GM12878 (cell line): ENCODE results near the gene KIAA1671. TPM values are rescaled to one million over a fixed set of nuclear protein-coding genes. Genes with fewer than 3 reads are reported as not detected.

Experiments used
- ATAC-seq: fragments of 200-7000 bp; cut with Tn5 transposase; 3 replicates; pipeline ENCODE4 v1.9.1; 2020; ENCODE audit warnings: mild to moderate bottlenecking, moderate library complexity
- BruUV-seq: library from RNA; stranded (reverse); fragments of 400-500 nt; replicated peaks from 2 replicates; lab custom pipeline; 2021; lab: Mats Ljungman, UMichigan
- CTCF ChIA-PET: fragments of 300-600 bp; sonication (Branson Sonifier 250); formaldehyde crosslinking; extraction: SDS; loops from one replicate; lab custom pipeline; 2021; ENCODE audit warnings: inconsistent platforms; lab: Yijun Ruan, JAX
- POLR2A ChIA-PET: fragments of 350-600 bp; formaldehyde crosslinking; extraction: SDS; loops from one replicate; lab custom pipeline; 2021; ENCODE audit warnings: inconsistent platforms; lab: Charles Lee
- RAD21 ChIA-PET: fragments of 300-600 bp; sonication (Branson Sonifier 250); formaldehyde crosslinking; loops from one replicate; lab custom pipeline; 2023; ENCODE audit warnings: antibody characterized with exemption; ENCODE audit not compliant: unreplicated experiment; lab: Charles Lee
- SMC1A ChIA-PET: fragments of 300-600 bp; sonication (Branson Sonifier 250); formaldehyde crosslinking; loops from one replicate; lab custom pipeline; 2023; ENCODE audit not compliant: unreplicated experiment, uncharacterized antibody; lab: Charles Lee
- DNase-seq: peaks from one replicate; pipeline ENCODE4 v3.0.0-alpha.2; 2011; ENCODE audit warnings: low read depth, low spot score
- FAIRE-seq: peaks from 3 replicates; lab custom pipeline; 2011; peaks lifted over from hg19 to GRCh38; lab: Jason Lieb, UNC
- H2AFZ ChIP-seq: 2 replicates; pipeline ENCODE4 v1.6.0; 2011; ENCODE audit warnings: low read depth, low read length, control low read depth; ENCODE audit not compliant: control insufficient read depth
- H3K27ac ChIP-seq: 2 replicates; pipeline ENCODE4 v1.5.1; 2011; ENCODE audit warnings: control low read depth; ENCODE audit not compliant: control insufficient read depth, insufficient read depth
- H3K27me3 ChIP-seq, 2 experiments: replicated peaks in 1 of 2; 2 replicates each; pipeline versions ENCODE4 v1.6.0 to v1.6.1; 2011; ENCODE audit warnings: low read length in 1 of 2; ENCODE audit not compliant: control insufficient read depth in 2 of 2, insufficient read depth in 2 of 2
- H3K36me3 ChIP-seq, 2 experiments: 2 replicates each; pipeline ENCODE4 v1.5.1; 2011; ENCODE audit warnings: low read length in 1 of 2; ENCODE audit not compliant: control insufficient read depth in 2 of 2, insufficient read depth in 2 of 2
- H3K4me1 ChIP-seq: 2 replicates; pipeline ENCODE4 v1.6.1; 2011; ENCODE audit warnings: mild to moderate bottlenecking, low read length, moderate library complexity, mixed read lengths; ENCODE audit not compliant: control insufficient read depth, insufficient read depth
- H3K4me2 ChIP-seq: 2 replicates; pipeline ENCODE4 v1.6.0; 2011; ENCODE audit warnings: control low read depth; ENCODE audit not compliant: control insufficient read depth, insufficient read depth
- H3K4me3 ChIP-seq: fragments of 200-600 bp; sonication (generic); 2 replicates; pipeline ENCODE4 v1.5.1; 2016
- H3K79me2 ChIP-seq: 2 replicates; pipeline ENCODE4 v1.6.0; 2011; ENCODE audit warnings: low read length; ENCODE audit not compliant: control insufficient read depth, insufficient read depth
- H3K9ac ChIP-seq: 2 replicates; pipeline ENCODE4 v1.8.0; 2011; ENCODE audit warnings: low read length, control low read depth, mixed read lengths; ENCODE audit not compliant: control insufficient read depth, insufficient read depth
- H3K9me3 ChIP-seq: replicated peaks from 3 replicates; pipeline ENCODE4 v1.5.1; 2011; ENCODE audit warnings: mild to moderate bottlenecking, low read length; ENCODE audit not compliant: control insufficient read depth, insufficient read depth
- H4K20me1 ChIP-seq: 2 replicates; pipeline ENCODE4 v1.6.0; 2011; ENCODE audit not compliant: control insufficient read depth, insufficient read depth
- CTCF ChIP-seq, 3 experiments: IDR thresholded peaks in 2 of 3; conservative IDR thresholded peaks in 1 of 3; 2 replicates each; pipeline ENCODE4 v1.5.1; 2011; ENCODE audit warnings: low read depth in 3 of 3, low read length in 3 of 3, mild to moderate bottlenecking in 3 of 3, control low read depth in 2 of 3, moderate library complexity in 2 of 3, inconsistent platforms in 1 of 3, mixed read lengths in 1 of 3; ENCODE audit not compliant: control insufficient read depth in 2 of 3, insufficient read depth in 1 of 3; ENCODE audit errors: extremely low read depth in 1 of 3
- CUX1 ChIP-seq: IDR thresholded peaks from 2 replicates; pipeline ENCODE4 v1.6.1; 2012; ENCODE audit warnings: improper control_type of control experiment, low read depth, low read length; ENCODE audit not compliant: insufficient replicate concordance
- FOS ChIP-seq: IDR thresholded peaks from 3 replicates; pipeline ENCODE4 v1.6.1; 2011; ENCODE audit warnings: borderline replicate concordance; ENCODE audit not compliant: insufficient read length; ENCODE audit errors: extremely low read depth
- HDAC6 ChIP-seq: fragments of 200-600 bp; sonication (generic); IDR thresholded peaks from one replicate; pipeline ENCODE4 v1.8.0; 2017; ENCODE audit warnings: antibody characterized with exemption; ENCODE audit not compliant: unreplicated experiment
- IKZF1 ChIP-seq: fragments of 450-650 bp; conservative IDR thresholded peaks from 2 replicates; pipeline ENCODE4 v1.6.1; 2017; ENCODE audit warnings: antibody characterized with exemption, mild to moderate bottlenecking
- KLF5 ChIP-seq: fragments of 450-650 bp; IDR thresholded peaks from 2 replicates; pipeline ENCODE4 v1.6.1; 2014; ENCODE audit warnings: mild to moderate bottlenecking; ENCODE audit not compliant: partially characterized antibody
- MAX ChIP-seq: IDR thresholded peaks from 2 replicates; pipeline ENCODE4 v1.6.1; 2012; ENCODE audit warnings: low read depth, low read length, improper control_type of control experiment
- MYB ChIP-seq: fragments of 150-350 bp; IDR thresholded peaks from 2 replicates; pipeline ENCODE4 v1.6.1; 2014; ENCODE audit warnings: mild to moderate bottlenecking, low read depth, low read length, borderline replicate concordance
- PAX5 ChIP-seq: IDR thresholded peaks from 2 replicates; pipeline ENCODE4 v1.6.1; 2011; ENCODE audit warnings: low read depth, low read length, borderline replicate concordance
- REST ChIP-seq: IDR thresholded peaks from 2 replicates; pipeline ENCODE4 v1.6.1; 2012; ENCODE audit warnings: mild to moderate bottlenecking, low read depth, low read length
- SMARCA5 ChIP-seq: fragments of 450-650 bp; IDR thresholded peaks from 2 replicates; pipeline ENCODE4 v1.6.1; 2017; ENCODE audit warnings: mild to moderate bottlenecking
- STAT1 ChIP-seq: fragments of 450-650 bp; conservative IDR thresholded peaks from 2 replicates; pipeline ENCODE4 v1.6.1; 2014; ENCODE audit warnings: antibody characterized with exemption, mild to moderate bottlenecking
- SUPT20H ChIP-seq: IDR thresholded peaks from 2 replicates; pipeline ENCODE4 v1.6.1; 2011; ENCODE audit warnings: low read depth, mild to moderate bottlenecking, low read length, moderate library complexity, borderline replicate concordance; ENCODE audit not compliant: control insufficient read depth
- WGBS: methylation state at CpG from one replicate; pipeline ENCODE4 v1.1.6; 2016; ENCODE audit warnings: low lambda C conversion rate; ENCODE audit not compliant: insufficient replicate concordance, insufficient coverage; ENCODE audit errors: missing lambda C conversion rate; 5-methylcytosine and 5-hydroxymethylcytosine counted together
- in situ Hi-C: fragments of 300-500 bp; cut with MboI; formaldehyde crosslinking; loops from 9 replicates; pipeline ENCODE4 v1.14.3; 2018; ENCODE audit warnings: mixed read lengths
- intact Hi-C: fragments of 100-400 bp; cut with micrococcal nuclease; formaldehyde crosslinking; loops from one replicate; pipeline ENCODE4 v1.14.2; 2022; ENCODE audit not compliant: unreplicated experiment
- polyA plus RNA-seq, 11 experiments: library from polyadenylated mRNA; depleted of rRNA in 4 of 11; unstranded in 6 of 11; stranded (reverse) in 5 of 11; fragments of >200 nt; fragmentation: Nextera tagmentation in 4 of 11; fragmentation: Illumina TruSeq in 1 of 11; extraction: Ambion mirVana in 4 of 11; extraction: Trizol in 1 of 11; gene quantifications; 1 replicate in 1 of 11; 2 replicates in 10 of 11; pipeline versions ENCODE4 v1.2.1 to v1.2.3, GENCODE V29; 2011 to 2016; ENCODE audit warnings: inconsistent platforms in 2 of 11, missing spikeins in 2 of 11, low read depth in 1 of 11
- total RNA-seq, 4 experiments: library from RNA; depleted of rRNA in 3 of 4; stranded (reverse); fragments of >200 nt in 3 of 4; fragmentation: Illumina TruSeq in 1 of 4; extraction: Trizol in 1 of 4; gene quantifications; 2 replicates each; pipeline versions ENCODE4 v1.2.1 to v1.2.3, GENCODE V29; 2013 to 2021

Gene KIAA1671
- total and polyA plus RNA-seq, 10 of the 15 experiments (the other 5 are each of a cell fraction or from before 2014, with no cell fraction given), result 0.05 to 2.7 (median 0.33) TPM

- no peak for FAIRE-seq
- H3K36me3 ChIP-seq, result no peaks in the 10 kb centered on the region
- no peak overlapping the region for H3K4me2 ChIP-seq
- no peak overlapping the region for H2AFZ ChIP-seq
- no peak overlapping the region for H3K4me3 ChIP-seq
- 19% methylated on average over 4 of the region's 4 CpGs for WGBS
- no peak overlapping the region for H3K27ac ChIP-seq
- ChIA-PET CTCF (no interaction called here), POLR2A (interaction anchor here (0.5 kb wide), 1 partner anchor 343 kb away, joined by 4 read pairs; no protein-coding TSS in a partner anchor), RAD21 (no interaction called here), SMC1A (interaction anchor here (0.6 kb wide), 1 partner anchor 18 kb away, joined by 3 read pairs; no protein-coding TSS in a partner anchor)
- no peak overlapping the region for H3K9ac ChIP-seq
- H3K9me3 ChIP-seq, result no peaks in the 10 kb centered on the region
- no TSS peak for BruUV-seq
- H3K4me1 ChIP-seq, result no peaks in the 10 kb centered on the region
- DNase-seq, result no peak
- no peak for ATAC-seq
- H3K79me2 ChIP-seq, result no peaks in the 10 kb centered on the region
- no peaks in the 10 kb centered on the region for H3K27me3 ChIP-seq
- H4K20me1 ChIP-seq, result no peaks in the 10 kb centered on the region
- intact Hi-C loops, result no loop called here
- in situ Hi-C loops, result no loop called here
- no peak for TF ChIP-seq CTCF (IDR thresholded peaks at IDR 0.05 in 2 of 3, conservative IDR thresholded peaks at IDR 0.05 in 1 of 3; ENCODE audit: control insufficient read depth in 2 of 3, extremely low read depth in 1 of 3, insufficient read depth in 1 of 3, low read depth in 3 of 3, low read length in 3 of 3)
- TF ChIP-seq SUPT20H, result no peak
- no peak for TF ChIP-seq PAX5
- no peak for TF ChIP-seq KLF5
- no peak for TF ChIP-seq REST
- TF ChIP-seq STAT1, result no peak
- TF ChIP-seq MYB, result no peak
- TF ChIP-seq MAX, result no peak
- TF ChIP-seq IKZF1, result no peak
- TF ChIP-seq SMARCA5, result no peak
- no peak for TF ChIP-seq HDAC6
- TF ChIP-seq CUX1, result no peak
- no peak for TF ChIP-seq FOS
Measured at GRCh38 chr22:25099202-25099601, 146.7 kb downstream of the KIAA1671 start.
